Fibroblast of gingiva (primary cell): ENCODE data around the gene FAHD2B.
A peak's percentile ranks its signal among the peaks of the same experiment; 100 is the strongest.
"Not testable (repeated sequence)": the region's sequence is repeated elsewhere in the genome, so short reads cannot be mapped to it uniquely, and the experiment has no call there.

Experiments used
- DNase-seq: peaks from one replicate; pipeline ENCODE4 v3.0.0-alpha.2; 2011; ENCODE audit warnings: low read depth

The FAHD2B gene

DNA sequence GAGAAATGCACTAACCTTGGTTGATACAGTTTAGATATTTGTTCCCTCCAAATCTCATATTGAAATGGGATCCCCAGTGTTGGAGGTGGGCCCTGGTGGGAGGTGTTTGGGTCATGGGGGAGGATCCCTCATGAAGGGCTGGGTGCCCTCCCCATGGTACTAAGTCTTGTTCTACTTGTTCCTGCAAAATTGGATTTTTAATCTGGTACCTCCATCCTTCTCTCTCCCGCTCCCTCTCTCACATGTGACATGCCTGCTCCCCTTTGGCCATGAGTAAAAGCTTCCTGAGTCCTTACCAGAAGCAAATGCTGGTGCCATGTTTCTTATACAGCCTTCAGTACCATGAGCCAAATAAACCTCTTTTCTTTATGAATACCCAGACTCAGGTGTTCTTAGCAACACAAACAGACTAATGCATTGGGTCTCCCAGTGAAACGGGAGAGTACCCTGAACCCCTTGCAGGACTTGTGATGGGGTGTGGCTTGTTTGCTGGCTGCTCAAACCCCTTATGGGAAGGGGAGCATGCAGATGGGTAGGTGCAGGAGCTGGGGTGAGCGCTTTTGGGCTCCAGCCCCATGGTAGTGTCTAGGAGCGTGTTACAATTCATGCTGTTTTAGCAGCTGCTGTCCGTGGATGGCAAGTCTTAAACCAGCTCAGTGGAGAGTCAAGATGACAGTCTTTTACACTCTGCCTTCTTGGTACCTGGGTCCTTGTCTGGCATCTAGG, 27.2 kb downstream of the FAHD2B start:
- peak; percentile 2 for DNase-seq

DNA sequence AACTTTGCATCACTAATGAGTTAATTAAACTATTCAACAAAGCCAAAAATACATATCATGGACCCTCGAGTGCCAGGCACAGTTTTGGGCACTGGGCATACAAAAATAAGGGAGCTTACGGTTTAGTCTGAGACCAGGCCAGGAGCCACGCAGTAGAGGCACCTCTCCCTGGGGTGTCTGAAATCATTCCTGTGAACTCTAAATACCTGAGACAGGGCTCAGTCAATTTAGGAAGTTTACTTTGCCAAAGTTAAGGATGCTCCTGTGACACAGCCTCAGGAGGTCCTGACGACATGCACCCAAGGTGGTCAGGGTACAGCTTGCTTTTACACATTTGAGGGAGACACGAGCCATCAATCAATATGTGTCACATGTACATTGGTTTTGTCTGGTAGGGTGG, 28.7 kb downstream of the FAHD2B start:
- DNase-seq = not testable (repeated sequence)

GRCh38 chr2:97062020-97062419, 32.7 kb downstream of the FAHD2B start:
- not testable (repeated sequence) for DNase-seq

- not testable (repeated sequence) for DNase-seq
Measured at GRCh38 chr2:97059782-97060181, 34.9 kb downstream of the FAHD2B start.

- DNase-seq = not testable (repeated sequence)
Measured at GRCh38 chr2:97056150-97056549, 38.5 kb downstream of the FAHD2B start.

DNA sequence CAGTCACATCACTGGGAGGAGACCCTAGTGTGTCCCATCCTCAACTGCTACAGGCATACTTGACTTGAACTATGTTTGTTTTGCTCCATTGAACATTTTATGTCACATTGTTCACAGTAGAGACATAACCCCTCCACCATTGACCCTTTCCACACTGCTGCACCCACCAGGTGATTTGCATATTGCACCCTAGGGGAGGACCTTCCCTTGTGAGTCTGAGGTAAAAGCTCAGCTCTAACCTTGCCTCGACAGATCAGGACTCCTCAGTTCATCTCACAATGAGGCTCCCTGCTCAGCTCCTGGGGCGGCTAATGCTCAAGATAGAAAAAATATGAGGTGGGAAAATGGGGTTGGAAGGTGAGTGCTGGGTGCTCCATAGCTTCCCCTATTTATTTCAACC, 44.6 kb downstream of the FAHD2B start:
- DNase-seq = not testable (repeated sequence)

- DNase-seq = not testable (repeated sequence)
Measured at GRCh38 chr2:97048448-97048847, 46.2 kb downstream of the FAHD2B start.

GRCh38 chr2:97046676-97047075, 48.0 kb downstream of the FAHD2B start:
- DNase-seq = not testable (repeated sequence)

DNA sequence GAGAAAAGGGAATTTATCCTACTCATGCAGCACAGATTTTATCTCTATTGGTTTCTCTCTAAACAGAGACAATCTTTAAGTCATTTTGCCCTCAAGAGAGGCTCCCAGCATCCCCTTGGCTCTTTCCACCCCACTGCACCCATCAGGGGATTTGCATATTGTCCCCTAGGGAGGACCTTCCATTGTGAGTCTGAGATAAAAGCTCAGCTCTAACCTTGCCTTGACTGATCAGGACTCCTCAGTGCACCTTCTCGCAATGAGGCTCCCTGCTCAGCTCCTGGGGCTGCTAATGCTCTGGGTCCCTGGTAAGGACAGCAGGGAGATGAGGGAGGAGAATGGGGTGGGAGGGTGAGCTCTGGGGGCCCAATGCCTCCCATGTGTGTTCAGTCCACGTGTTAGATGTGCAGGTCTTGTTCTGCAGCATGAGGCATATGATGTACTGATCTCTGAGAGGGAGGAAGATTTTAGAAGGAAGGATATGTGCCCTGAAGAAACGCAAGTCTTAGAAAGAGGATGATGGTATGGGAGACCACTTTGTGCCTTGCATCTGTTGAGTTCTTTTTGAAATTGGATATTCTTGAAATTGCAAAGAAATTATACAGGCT, 48.7 kb downstream of the FAHD2B start:
- DNase-seq = not testable (repeated sequence)
